C4-2B (cell line): ENCODE results near the gene CCL11.

Experiments used
- ZFX ChIP-seq: fragments of 450-650 bp; IDR thresholded peaks from 2 replicates; pipeline ENCODE4 v1.6.1; 2017
- TF ChIP-seq, protein P1 (sequence below): fragments of 450-650 bp; conservative IDR thresholded peaks from 2 replicates; pipeline ENCODE4 v1.5.1; 2017; ENCODE audit warnings: mild to moderate bottlenecking

GRCh38 chr17:34305606-34306005, 20.1 kb downstream of the CCL11 start:
- TF ChIP-seq, protein P1, sequence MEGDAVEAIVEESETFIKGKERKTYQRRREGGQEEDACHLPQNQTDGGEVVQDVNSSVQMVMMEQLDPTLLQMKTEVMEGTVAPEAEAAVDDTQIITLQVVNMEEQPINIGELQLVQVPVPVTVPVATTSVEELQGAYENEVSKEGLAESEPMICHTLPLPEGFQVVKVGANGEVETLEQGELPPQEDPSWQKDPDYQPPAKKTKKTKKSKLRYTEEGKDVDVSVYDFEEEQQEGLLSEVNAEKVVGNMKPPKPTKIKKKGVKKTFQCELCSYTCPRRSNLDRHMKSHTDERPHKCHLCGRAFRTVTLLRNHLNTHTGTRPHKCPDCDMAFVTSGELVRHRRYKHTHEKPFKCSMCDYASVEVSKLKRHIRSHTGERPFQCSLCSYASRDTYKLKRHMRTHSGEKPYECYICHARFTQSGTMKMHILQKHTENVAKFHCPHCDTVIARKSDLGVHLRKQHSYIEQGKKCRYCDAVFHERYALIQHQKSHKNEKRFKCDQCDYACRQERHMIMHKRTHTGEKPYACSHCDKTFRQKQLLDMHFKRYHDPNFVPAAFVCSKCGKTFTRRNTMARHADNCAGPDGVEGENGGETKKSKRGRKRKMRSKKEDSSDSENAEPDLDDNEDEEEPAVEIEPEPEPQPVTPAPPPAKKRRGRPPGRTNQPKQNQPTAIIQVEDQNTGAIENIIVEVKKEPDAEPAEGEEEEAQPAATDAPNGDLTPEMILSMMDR, result no peak
- no peak for TF ChIP-seq ZFX
